Activated CD4-positive, alpha-beta T cell treated with anti-CD3 and anti-CD28 coated beads, Interleukin-2, amount 50 U/mL, for 24 hours (primary cell): ENCODE measurements around the gene KLK10.
"Not testable (repeated sequence)": the region's sequence is repeated elsewhere in the genome, so short reads cannot be mapped to it uniquely, and the experiment has no call there.

Experiments used
- DNase-seq, 2 donors: peaks; one replicate each; pipeline ENCODE4 v3.0.0-alpha.2; 2020; ENCODE audit warnings: low read depth in 1 of 2, low spot score in 1 of 2

The KLK10 gene

DNA sequence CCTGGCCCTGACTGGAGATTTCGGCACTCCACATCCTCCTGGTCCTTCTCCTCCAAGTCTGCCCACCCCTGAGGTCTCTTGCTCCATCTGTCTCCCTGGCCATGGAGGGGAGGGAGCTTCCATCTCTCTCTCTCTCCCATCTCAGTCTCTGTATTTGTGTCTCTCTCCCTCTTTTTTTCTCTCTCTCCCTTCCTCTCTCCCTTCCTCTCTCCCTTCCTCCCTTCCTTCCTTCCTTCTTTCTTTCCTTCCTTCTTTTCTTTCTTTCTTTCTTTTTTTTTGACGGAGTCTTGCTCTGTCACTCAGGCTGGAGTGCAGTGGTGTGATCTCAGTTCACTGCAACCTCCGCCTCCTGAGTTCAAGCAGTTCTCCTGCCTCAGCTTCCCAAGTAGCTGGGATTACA, 49.7 kb downstream of the KLK10 start:
- not testable (repeated sequence) for DNase-seq

GRCh38 chr19:50969413-50969760, 50.1 kb downstream of the KLK10 start, which contains the start of gene KLK6:
KLK6 (minus strand) TSS chr19:50969591; CDS start chr19:50968104, 1,487 bp downstream.
- no peak for DNase-seq

DNA sequence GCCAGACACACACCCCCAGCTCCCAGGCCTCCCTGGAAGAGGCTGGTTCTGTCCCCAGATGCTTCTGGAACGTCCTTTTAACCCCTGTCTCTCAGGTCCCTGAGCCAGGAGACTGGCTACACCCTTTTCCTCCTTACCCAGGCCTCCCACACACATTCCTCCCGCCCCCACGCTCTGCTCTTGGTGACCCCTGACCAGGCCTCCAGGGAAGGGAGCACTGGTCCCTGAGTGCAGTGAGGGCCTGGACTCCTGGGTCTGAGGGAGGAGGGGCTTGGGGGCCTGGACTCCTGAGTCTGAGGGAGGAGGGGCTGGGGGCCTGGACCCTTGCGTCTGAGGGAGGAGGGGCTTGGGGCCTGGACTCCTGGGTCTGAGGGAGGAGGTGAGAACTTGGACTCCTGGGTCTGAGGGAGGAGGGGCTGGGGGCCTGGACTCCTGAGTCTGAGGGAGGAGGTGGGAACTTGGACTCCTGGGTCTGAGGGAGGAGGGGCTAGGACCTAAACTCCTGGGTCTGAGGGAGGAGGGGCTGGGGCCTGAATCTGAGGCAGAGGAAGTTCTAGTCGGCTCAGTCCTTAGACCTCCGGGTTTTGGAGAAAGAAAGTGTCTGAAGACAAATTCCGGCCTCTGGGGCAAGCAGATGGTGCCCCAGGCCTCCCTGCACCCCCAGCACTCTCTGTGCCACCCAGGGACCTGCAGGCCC, 50.6 kb downstream of the KLK10 start:
- no peak for DNase-seq

GRCh38 chr19:50967929-50968715, 51.4 kb downstream of the KLK10 start:
- DNase-seq: no peak

DNA sequence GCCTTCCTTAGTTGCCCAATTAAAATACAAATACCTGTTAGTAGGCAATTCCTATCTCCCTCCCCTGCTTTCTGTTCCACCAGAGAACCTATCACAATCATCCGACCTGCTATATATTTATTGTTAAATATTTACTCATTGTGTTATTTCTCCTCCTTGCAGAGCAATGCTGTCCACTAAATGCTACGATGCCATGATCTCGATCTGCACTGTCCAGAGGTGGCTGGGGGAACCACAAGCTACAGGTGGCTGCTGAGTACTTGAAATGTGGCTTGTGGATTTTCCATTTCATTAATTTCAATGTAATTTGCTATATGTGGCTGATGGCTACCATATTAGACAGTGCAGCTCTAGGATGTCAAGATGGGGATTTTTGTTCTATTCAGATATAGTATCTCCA, 55.2 kb downstream of the KLK10 start:
- DNase-seq: no peak

DNA sequence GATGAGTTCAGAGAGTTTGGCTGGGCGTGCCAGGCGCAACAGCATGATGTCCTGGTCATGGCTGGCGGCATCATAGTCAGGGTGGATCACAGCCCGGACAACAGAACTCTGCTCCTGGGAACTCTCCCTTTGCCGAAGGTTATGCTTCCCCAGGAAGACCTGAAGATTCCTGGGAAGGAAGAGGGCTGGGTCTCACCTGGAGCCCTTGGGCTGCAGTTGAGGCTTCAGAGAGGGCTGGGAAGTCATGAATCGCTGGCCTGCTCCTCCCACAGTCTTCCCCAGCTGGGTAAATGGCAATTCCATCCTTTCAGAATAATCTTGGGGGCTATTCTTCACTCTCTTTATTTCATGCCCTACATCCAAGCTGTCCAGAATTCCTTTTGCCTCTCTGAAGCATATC, 56.1 kb downstream of the KLK10 start:
- DNase-seq: no peak
